ENCODE data around the gene PITX2.

GRCh38 chr4:110669663-110670062 lies 46.8 kb upstream of the PITX2 start:
- TF ChIP-seq EZH2 (IDR thresholded peaks at IDR 0.05; ENCODE audit: low read depth, low read length, severe bottlenecking), result no peak
- no peak for TF ChIP-seq NANOG (IDR thresholded peaks at IDR 0.05; ENCODE audit: insufficient read depth, low read depth, low read length, poor library complexity, severe bottlenecking)
- no peak for TF ChIP-seq JUN (IDR thresholded peaks at IDR 0.05; ENCODE audit: low read depth, low read length)
- TF ChIP-seq TAF1 (IDR thresholded peaks at IDR 0.05; ENCODE audit: low read depth, low read length), result no peak
- TF ChIP-seq SIRT6 (IDR thresholded peaks at IDR 0.05; ENCODE audit: low read length), result no peak
- TF ChIP-seq PHF8 (conservative IDR thresholded peaks at IDR 0.05; ENCODE audit: low read depth, low read length), result no peak
- no peak for TF ChIP-seq CTCF (IDR thresholded peaks at IDR 0.05; ENCODE audit: control extremely low read depth in 1 of 3, insufficient read depth in 1 of 3, low read depth in 1 of 3, low read length in 3 of 3)
- no peak for TF ChIP-seq POLR2AphosphoS5 (IDR thresholded peaks at IDR 0.05; ENCODE audit: low read depth, low read length)
